Nephron (organoid): ENCODE results near the gene TDRD9.
"Not testable (repeated sequence)": the region's sequence is repeated elsewhere in the genome, so short reads cannot be mapped to it uniquely, and the experiment has no call there.

Experiments
- H3K27ac Mint-ChIP-seq, 3 experiments: 2 replicates each; pipeline ENCODE4 v1.8.0; 2020; ENCODE audit warnings: mixed read lengths in 3 of 3, mild to moderate bottlenecking in 2 of 3, moderate library complexity in 1 of 3
- H3K27me3 Mint-ChIP-seq: 2 replicates; pipeline ENCODE4 v1.8.0; 2021; ENCODE audit warnings: low read depth, mild to moderate bottlenecking, moderate library complexity, mixed read lengths
- H3K36me3 Mint-ChIP-seq: 2 replicates; pipeline ENCODE4 v1.8.0; 2020; ENCODE audit warnings: low read depth, mixed read lengths
- H3K4me1 Mint-ChIP-seq: 2 replicates; pipeline ENCODE4 v1.8.0; 2020; ENCODE audit warnings: mixed read lengths
- H3K4me3 Mint-ChIP-seq, 3 experiments: 2 replicates each; pipeline ENCODE4 v1.8.0; 2020; ENCODE audit warnings: mild to moderate bottlenecking in 3 of 3, mixed read lengths in 3 of 3, moderate library complexity in 2 of 3
- H3K9me3 Mint-ChIP-seq: 2 replicates; pipeline ENCODE4 v1.8.0; 2020; ENCODE audit warnings: mixed read lengths
- TF ChIP-seq, protein P1 (sequence below), 3 experiments: fragments of 200-600 bp; sonication (generic); IDR thresholded peaks; one replicate each; pipeline ENCODE4 v1.5.0; 2021; ENCODE audit warnings: antibody characterized with exemption in 3 of 3; ENCODE audit not compliant: unreplicated experiment in 3 of 3

Gene TDRD9

GRCh38 chr14:103886304-103887169 is 41.7 kb upstream of the TDRD9 start:
- Mint-ChIP-seq H3K4me1 (peaks cover 19% of the 10 kb centered on the region), H3K36me3 (no peaks in the 10 kb centered on the region), H3K4me3 (peak overlapping the region in 1 of 3 experiments; percentile 24), H3K9me3 (no peaks in the 10 kb centered on the region), H3K27ac (peak overlapping the region; percentile 11 to 58 (median 26)), H3K27me3 (peaks cover 10% of the 10 kb centered on the region)
- TF ChIP-seq, protein P1, sequence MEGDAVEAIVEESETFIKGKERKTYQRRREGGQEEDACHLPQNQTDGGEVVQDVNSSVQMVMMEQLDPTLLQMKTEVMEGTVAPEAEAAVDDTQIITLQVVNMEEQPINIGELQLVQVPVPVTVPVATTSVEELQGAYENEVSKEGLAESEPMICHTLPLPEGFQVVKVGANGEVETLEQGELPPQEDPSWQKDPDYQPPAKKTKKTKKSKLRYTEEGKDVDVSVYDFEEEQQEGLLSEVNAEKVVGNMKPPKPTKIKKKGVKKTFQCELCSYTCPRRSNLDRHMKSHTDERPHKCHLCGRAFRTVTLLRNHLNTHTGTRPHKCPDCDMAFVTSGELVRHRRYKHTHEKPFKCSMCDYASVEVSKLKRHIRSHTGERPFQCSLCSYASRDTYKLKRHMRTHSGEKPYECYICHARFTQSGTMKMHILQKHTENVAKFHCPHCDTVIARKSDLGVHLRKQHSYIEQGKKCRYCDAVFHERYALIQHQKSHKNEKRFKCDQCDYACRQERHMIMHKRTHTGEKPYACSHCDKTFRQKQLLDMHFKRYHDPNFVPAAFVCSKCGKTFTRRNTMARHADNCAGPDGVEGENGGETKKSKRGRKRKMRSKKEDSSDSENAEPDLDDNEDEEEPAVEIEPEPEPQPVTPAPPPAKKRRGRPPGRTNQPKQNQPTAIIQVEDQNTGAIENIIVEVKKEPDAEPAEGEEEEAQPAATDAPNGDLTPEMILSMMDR (IDR thresholded peaks at IDR 0.05; ENCODE audit: unreplicated experiment in 3 of 3), result peak; percentile 43 to 53 (median 46)

DNA sequence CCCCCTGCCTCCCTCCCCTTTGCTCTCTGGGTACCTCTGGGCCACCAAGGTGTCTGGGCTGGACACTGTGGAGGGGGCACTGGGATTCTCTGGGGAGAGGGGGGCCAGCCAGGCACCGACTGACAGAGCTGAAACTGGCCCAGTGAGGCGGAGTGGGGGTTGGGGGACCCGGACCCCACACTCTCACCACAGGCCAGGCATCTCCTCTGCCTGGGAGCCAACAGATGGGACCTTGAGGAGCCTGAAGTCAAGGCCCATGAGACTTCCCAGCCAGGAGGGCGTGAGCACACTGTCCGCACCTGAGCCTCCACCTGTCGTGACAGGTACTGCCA is 41.1 kb upstream of the TDRD9 start:
- H3K4me3 Mint-ChIP-seq, result no peak overlapping the region
- TF ChIP-seq, protein P1 (IDR thresholded peaks at IDR 0.05; ENCODE audit: unreplicated experiment in 3 of 3), result no peak

DNA sequence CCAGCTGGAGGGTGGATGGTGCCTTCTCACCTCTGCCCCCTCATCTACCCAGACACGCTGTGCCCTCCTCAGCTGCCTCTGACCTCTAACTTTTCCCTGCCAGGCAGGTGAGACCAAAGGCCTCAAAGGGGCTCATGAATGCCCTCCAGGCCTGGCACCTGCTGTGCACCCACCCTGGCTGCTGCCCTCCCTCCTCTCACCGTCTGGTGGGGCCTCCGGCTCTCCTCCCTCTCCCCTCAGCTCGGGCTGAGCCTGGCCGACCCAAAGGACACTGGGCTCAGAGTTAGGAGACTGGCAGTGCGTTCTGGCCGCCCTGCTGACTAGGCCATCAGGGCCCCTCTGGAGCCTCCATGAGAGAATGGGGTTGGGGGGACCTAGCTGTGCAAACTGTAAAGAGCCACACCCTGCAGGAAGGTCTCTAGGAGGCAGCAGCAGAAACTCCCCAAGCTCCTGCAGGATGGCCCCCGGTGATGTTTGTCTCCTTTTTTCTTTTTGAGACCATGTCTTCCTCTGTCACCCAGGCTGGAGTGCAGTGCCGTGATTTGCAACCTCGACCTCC is 40.6 kb upstream of the TDRD9 start:
- TF ChIP-seq, protein P1 (IDR thresholded peaks at IDR 0.05; ENCODE audit: unreplicated experiment in 3 of 3), result no peak
- Mint-ChIP-seq H3K27ac (no peak overlapping the region), H3K27me3 (peaks cover 10% of the 10 kb centered on the region), H3K4me3 (no peak overlapping the region), H3K36me3 (no peaks in the 10 kb centered on the region), H3K4me1 (peaks cover 10% of the 10 kb centered on the region), H3K9me3 (no peaks in the 10 kb centered on the region)

More for the DNA sequence above, 41.1 kb upstream of the TDRD9 start:
- H3K9me3 Mint-ChIP-seq, result no peaks in the 10 kb centered on the region
- H3K27ac Mint-ChIP-seq, result no peak overlapping the region
- H3K27me3 Mint-ChIP-seq, result peaks cover 10% of the 10 kb centered on the region
- H3K4me1 Mint-ChIP-seq, result peaks cover 14% of the 10 kb centered on the region
- H3K36me3 Mint-ChIP-seq, result no peaks in the 10 kb centered on the region

DNA sequence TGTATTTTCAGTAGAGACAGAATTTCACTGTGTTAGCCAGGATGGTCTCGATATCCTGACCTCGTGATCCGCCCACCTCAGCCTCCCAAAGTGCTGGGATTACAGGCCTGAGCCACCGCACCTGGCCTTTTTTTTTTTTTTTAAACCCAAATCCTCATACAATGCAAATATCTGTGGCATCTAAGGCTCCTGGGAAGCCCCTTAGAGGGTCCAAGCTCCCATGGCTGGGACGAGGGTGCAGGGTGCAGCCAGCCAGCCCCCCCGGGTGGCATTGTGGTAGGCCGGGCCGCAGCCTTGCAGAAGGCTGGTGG is 39.3 kb upstream of the TDRD9 start:
- H3K4me1 Mint-ChIP-seq, H3K9me3 Mint-ChIP-seq, H3K27ac Mint-ChIP-seq: not testable (repeated sequence)

GRCh38 chr14:103889313-103890051 is 38.8 kb upstream of the TDRD9 start:
- H3K27ac Mint-ChIP-seq, result no peak overlapping the region
- no peak overlapping the region for H3K4me3 Mint-ChIP-seq
- peaks cover 10% of the 10 kb centered on the region for H3K27me3 Mint-ChIP-seq
- H3K4me1 Mint-ChIP-seq, result peaks cover 10% of the 10 kb centered on the region
- H3K36me3 Mint-ChIP-seq, result no peaks in the 10 kb centered on the region
- H3K9me3 Mint-ChIP-seq, result no peaks in the 10 kb centered on the region
- TF ChIP-seq, protein P1 (IDR thresholded peaks at IDR 0.05; ENCODE audit: unreplicated experiment in 3 of 3), result no peak

More for the DNA sequence above, 39.3 kb upstream of the TDRD9 start:
- peaks cover 10% of the 10 kb centered on the region for H3K27me3 Mint-ChIP-seq
- not testable (repeated sequence) for H3K36me3 Mint-ChIP-seq, H3K4me3 Mint-ChIP-seq

GRCh38 chr14:103890052-103890371 is 38.2 kb upstream of the TDRD9 start:
- Mint-ChIP-seq H3K4me1 (peaks cover 10% of the 10 kb centered on the region), H3K9me3 (no peaks in the 10 kb centered on the region), H3K27ac (no peak overlapping the region), H3K36me3 (no peaks in the 10 kb centered on the region), H3K27me3 (peaks cover 10% of the 10 kb centered on the region), H3K4me3 (no peak overlapping the region)
- TF ChIP-seq, protein P1 (IDR thresholded peaks at IDR 0.05; ENCODE audit: unreplicated experiment in 3 of 3), result no peak
